Kidney (tissue), 14 donors: ENCODE measurements around the gene PLEKHA6. TPM values are rescaled to one million over a fixed set of nuclear protein-coding genes. Genes with fewer than 3 reads are reported as not detected.

ENCODE experiments used
- DNase-seq, 5 donors: peaks; one replicate each; pipeline ENCODE4 v3.0.0-alpha.2; 2013 to 2020
- FAIRE-seq: peaks from 2 replicates; lab custom pipeline; 2012; peaks lifted over from hg19 to GRCh38; lab: Jason Lieb, UNC
- H3K27ac ChIP-seq, 2 donors: one replicate each; pipeline ENCODE4 v1.7.0; 2013; ENCODE audit warnings: low read depth in 2 of 2, low read length in 2 of 2, inconsistent platforms in 1 of 2
- H3K27me3 ChIP-seq: one replicate; pipeline ENCODE4 v1.7.1; 2013; ENCODE audit warnings: low read length, inconsistent platforms; ENCODE audit not compliant: control insufficient read depth, insufficient read depth
- H3K36me3 ChIP-seq, 3 donors: one replicate each; pipeline versions ENCODE4 v1.7.0 to v1.7.1; 2013; ENCODE audit warnings: low read length in 3 of 3, control low read depth in 1 of 3, inconsistent platforms in 1 of 3; ENCODE audit not compliant: insufficient read depth in 3 of 3, control insufficient read depth in 2 of 3
- H3K4me1 ChIP-seq, 3 donors: one replicate each; pipeline versions ENCODE4 v1.7.0 to v1.7.1; 2013; ENCODE audit warnings: low read length in 3 of 3, inconsistent platforms in 1 of 3, low read depth in 1 of 3; ENCODE audit not compliant: control insufficient read depth in 2 of 3, insufficient read depth in 2 of 3
- H3K4me3 ChIP-seq, 3 donors: one replicate each; pipeline versions ENCODE4 v1.7.0 to v1.8.1; 2013; ENCODE audit warnings: low read length in 3 of 3, control low read depth in 1 of 3, inconsistent platforms in 1 of 3
- H3K9ac ChIP-seq, 3 donors: one replicate each; pipeline versions ENCODE4 v1.7.0 to v1.7.1; 2013; ENCODE audit warnings: low read length in 3 of 3, control low read depth in 1 of 3, inconsistent platforms in 1 of 3
- H3K9me3 ChIP-seq, 3 donors: one replicate each; pipeline versions ENCODE4 v1.7.0 to v1.7.1; 2013; ENCODE audit warnings: low read length in 3 of 3, control low read depth in 1 of 3, inconsistent platforms in 1 of 3; ENCODE audit not compliant: control insufficient read depth in 2 of 3, insufficient read depth in 1 of 3
- intact Hi-C: fragments of 100-400 bp; cut with DNase I; formaldehyde crosslinking; loops from one replicate; pipeline ENCODE4 v1.11.1; 2022
- polyA plus RNA-seq: library from polyadenylated mRNA; stranded (reverse); fragments of 350-450 nt; fragmentation: Illumina TruSeq; extraction: RNeasy Lipid Tissue Mini Kit (QIAGEN cat#74804); gene quantifications from one replicate; pipeline ENCODE4 v1.2.3, GENCODE V29; 2014; ENCODE audit warnings: low read depth, low replicate concordance; ENCODE audit not compliant: insufficient read depth
- total RNA-seq: library from RNA; stranded (reverse); fragmentation: NEBNext Ultra II Directional; extraction: Animal tissue kit (Norgen Biotek cat#: 25700); gene quantifications from one replicate; pipeline ENCODE4 v1.2.1, GENCODE V29; 2021
- TF ChIP-seq, protein P1 (sequence below): IDR thresholded peaks from 3 replicates; pipeline ENCODE4 v1.5.1; 2012; ENCODE audit warnings: mild to moderate bottlenecking, moderate library complexity, borderline replicate concordance; ENCODE audit not compliant: insufficient read depth; ENCODE audit errors: extremely low read depth
- donor health status: control.
- donor health status: control.
- donor health status: control.
- donor health status: control.
- donor health status: control.
- donor health status: DM: yes; HTN: yes; CAD: no.
- donor health status: Normal renal cell carcinoma (clear cell type).

PLEKHA6 gene
- total and polyA plus RNA-seq, 2 donors from 2014 or later: 17.5 to 65.1 TPM

DNA sequence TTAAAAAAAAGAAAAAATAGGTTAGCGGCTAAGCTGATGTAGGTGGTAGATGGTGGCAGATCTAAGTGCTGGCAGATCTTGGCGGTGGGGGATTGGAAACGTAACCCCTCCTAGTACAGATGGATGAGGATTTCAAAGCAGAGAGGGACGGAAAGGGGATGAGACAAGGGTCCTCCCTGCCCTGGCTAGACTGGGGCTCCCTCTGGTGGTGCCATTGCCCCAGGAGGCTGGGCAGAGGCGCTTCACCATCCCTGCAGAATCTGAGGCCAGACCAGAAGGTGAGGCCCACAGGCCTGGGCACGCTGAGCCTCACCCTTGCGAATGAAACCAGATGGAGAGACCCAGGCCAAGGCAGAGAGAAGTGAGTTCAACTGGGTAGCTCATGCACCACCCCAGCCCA, 7.0 kb upstream of the PLEKHA6 start:
- DNase-seq (no peak), FAIRE-seq (no peak)
- TF ChIP-seq, protein P1, sequence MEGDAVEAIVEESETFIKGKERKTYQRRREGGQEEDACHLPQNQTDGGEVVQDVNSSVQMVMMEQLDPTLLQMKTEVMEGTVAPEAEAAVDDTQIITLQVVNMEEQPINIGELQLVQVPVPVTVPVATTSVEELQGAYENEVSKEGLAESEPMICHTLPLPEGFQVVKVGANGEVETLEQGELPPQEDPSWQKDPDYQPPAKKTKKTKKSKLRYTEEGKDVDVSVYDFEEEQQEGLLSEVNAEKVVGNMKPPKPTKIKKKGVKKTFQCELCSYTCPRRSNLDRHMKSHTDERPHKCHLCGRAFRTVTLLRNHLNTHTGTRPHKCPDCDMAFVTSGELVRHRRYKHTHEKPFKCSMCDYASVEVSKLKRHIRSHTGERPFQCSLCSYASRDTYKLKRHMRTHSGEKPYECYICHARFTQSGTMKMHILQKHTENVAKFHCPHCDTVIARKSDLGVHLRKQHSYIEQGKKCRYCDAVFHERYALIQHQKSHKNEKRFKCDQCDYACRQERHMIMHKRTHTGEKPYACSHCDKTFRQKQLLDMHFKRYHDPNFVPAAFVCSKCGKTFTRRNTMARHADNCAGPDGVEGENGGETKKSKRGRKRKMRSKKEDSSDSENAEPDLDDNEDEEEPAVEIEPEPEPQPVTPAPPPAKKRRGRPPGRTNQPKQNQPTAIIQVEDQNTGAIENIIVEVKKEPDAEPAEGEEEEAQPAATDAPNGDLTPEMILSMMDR: peak; percentile 32
- H3K4me1 ChIP-seq: peaks cover 0 to 8% (median 8%) of the 10 kb centered on the region in 3 donors
- no peak overlapping the region for H3K27ac ChIP-seq
- H3K36me3 ChIP-seq: peaks cover 0 to 8% (median 3%) of the 10 kb centered on the region in 3 donors
- no peak overlapping the region for H3K9ac ChIP-seq
- no peak overlapping the region for H3K4me3 ChIP-seq
- no peaks in the 10 kb centered on the region for H3K9me3 ChIP-seq
- intact Hi-C loops: loop anchor here (10.0 kb wide), 2 partner anchors 152 to 202 kb away; partner anchors contain the start of genes GOLT1A and REN
- no peaks in the 10 kb centered on the region for H3K27me3 ChIP-seq

DNA sequence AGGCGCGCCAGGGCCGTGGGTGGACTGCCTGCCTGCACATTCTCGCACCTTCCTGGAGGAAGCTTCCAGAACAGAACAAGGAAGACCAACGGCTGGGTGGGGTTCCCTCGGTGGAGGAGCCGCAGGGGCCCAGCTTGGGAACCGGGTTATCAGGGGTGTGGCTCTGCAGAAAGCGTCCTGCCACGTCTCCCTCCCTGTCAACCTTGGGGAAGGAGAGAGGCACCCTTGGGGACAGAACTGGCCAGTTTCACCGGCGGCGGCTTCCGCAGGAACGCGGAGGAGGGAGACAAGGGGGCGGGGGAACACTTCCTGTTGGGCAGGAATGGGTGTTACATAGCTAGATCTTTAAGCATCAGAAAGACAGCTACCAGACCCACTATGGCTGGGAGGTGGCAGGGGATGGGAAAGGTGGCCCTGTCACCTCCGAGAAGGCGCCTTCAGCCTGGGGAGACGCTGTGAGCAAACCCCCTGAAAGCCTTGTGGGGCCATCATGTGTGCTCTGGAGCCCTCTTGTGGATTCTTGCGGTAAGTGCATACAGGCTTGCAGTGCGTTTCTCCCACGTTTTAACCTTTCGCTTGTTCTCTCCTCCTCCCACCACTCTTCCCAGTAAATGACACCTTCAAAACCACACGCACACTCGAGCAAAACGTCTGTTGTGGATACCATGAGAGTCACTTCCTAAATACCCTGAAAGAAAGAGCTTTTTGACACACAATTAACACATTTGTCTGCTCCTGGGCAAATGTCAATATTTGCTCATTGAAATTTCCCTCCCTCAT, 3.8 kb upstream of the PLEKHA6 start:
- intact Hi-C loops: loop anchor here (10.0 kb wide), 2 partner anchors 149 to 199 kb away; partner anchors contain the start of genes GOLT1A and REN
- DNase-seq: peak; percentile 81 to 90 (median 88)
- H3K27me3 ChIP-seq: no peaks in the 10 kb centered on the region
- peak overlapping the region; percentile 5 to 76 for H3K27ac ChIP-seq
- peaks cover 0 to 3% (median 0%) of the 10 kb centered on the region in 3 donors for H3K36me3 ChIP-seq
- no peak for FAIRE-seq
- H3K9me3 ChIP-seq: no peaks in the 10 kb centered on the region
- peaks cover 0 to 11% (median 8%) of the 10 kb centered on the region in 3 donors for H3K4me1 ChIP-seq
- peak overlapping the region; percentile 35 to 55 (median 42) for H3K4me3 ChIP-seq
- TF ChIP-seq, protein P1: peak; percentile 97
- peak overlapping the region in 2 of 3 donors; percentile 57 to 74 for H3K9ac ChIP-seq

DNA sequence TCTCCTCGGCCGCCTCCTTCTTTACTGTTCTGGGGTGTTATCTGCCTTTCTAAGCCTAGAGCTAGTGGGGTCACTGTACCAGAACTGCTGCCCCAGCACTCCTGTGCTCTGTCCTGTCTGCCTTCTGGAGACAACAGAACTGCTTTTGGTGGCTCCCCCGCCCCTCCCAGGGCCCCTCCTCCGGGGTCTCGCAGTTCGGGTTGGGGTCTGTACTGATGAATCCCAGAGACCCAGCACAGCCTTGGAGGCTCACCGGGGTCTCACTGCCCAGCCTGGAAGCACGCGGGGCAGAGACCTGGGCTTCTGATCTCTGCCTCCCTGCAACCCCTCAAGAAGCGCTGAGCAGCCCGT, 3.2 kb upstream of the PLEKHA6 start:
- H3K27me3 ChIP-seq: no peaks in the 10 kb centered on the region
- TF ChIP-seq, protein P1: no peak
- H3K4me3 ChIP-seq: peak overlapping the region in 2 of 3 donors; percentile 35 to 55
- no peaks in the 10 kb centered on the region for H3K9me3 ChIP-seq
- peak overlapping the region in 1 of 2 donors; percentile 76 for H3K27ac ChIP-seq
- peaks cover 0 to 11% (median 8%) of the 10 kb centered on the region in 3 donors for H3K4me1 ChIP-seq
- DNase-seq (no peak), FAIRE-seq (no peak)
- intact Hi-C loops: loop anchor here (10.0 kb wide), 2 partner anchors 148 to 198 kb away; partner anchors contain the start of genes GOLT1A and REN
- peak overlapping the region in 2 of 3 donors; percentile 57 to 74 for H3K9ac ChIP-seq
- peaks cover 0 to 3% (median 0%) of the 10 kb centered on the region in 3 donors for H3K36me3 ChIP-seq
